NCI-H510A treated with DMSO at 0.1 percent for 48 hours (cell line): Measurements from ENCODE around the gene MEI1.
"Not testable (repeated sequence)": the region's sequence is repeated elsewhere in the genome, so short reads cannot be mapped to it uniquely, and the experiment has no call there.

Experiments
- DNase-seq: peaks from one replicate; lab custom pipeline; 2025; lab: John Stamatoyannopoulos, UW

MEI1 gene, protein sequence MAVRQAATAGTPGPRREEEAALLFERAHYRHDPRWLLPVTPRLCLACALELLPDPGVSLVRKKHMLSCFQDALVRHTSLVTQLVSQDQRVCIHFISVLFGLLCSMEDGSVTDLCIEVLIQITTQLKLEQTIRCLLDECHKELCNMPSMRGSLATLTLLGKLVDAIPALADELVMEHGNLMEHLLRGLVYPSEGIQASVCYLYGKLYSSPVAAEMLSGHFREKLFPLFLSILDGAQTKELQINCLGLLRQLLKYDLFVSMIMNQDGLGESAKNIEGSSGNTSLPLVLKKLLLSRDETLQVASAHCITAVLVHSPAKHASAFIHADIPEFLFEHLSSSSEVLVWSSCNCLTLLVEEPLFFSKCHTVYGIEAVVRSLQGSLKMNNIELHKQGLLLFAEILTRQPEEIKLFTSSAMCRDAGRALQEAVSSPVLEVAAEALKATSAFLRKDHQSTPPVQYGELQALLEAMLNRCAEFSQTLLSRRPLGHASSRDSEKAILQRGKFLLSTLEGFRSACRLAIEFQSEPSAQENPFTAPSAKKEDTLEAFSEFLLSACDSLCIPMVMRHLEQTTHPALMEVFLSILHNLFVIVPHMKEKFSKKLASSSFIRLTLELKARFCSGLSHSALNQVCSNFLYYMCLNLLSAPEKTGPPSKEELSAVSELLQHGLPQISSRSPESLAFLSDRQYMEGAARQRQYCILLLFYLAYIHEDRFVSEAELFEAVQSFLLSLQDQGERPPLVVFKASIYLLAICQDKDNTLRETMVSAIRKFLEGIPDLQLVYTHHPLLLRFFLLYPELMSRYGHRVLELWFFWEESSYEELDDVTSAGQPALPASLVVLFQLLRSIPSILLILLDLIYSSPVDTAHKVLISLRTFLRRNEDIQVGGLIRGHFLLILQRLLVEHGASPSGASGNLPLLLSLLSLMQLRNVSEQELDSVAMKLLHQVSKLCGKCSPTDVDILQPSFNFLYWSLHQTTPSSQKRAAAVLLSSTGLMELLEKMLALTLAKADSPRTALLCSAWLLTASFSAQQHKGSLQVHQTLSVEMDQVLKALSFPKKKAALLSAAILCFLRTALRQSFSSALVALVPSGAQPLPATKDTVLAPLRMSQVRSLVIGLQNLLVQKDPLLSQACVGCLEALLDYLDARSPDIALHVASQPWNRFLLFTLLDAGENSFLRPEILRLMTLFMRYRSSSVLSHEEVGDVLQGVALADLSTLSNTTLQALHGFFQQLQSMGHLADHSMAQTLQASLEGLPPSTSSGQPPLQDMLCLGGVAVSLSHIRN

GRCh38 chr22:41699264-41700107 is at the start of gene MEI1:
Gene MEI1 (plus strand): TSS chr22:41699503. CDS start chr22:41699539, 36 bp downstream.
- no peak for DNase-seq

DNA sequence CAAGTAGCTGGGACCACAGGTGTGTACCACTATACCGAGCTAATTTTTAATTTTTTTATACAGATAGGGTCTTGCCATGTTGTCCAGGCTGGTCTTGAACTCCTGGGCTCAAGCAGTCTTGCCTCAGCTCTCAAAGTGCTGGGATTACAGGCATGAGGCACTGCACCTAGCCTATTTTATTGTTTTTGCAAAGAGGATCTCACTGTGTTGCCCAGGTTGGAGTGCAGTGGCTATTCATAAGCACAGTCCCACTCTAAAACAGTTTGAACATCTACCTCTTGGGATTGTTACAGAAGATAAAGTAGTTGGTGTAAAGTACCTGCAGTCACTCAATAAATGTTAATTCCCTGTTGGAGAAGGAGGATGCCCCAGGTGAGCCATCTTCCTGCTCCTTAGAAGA is 49.1 kb upstream of the MEI1 start:
- no peak for DNase-seq

DNA sequence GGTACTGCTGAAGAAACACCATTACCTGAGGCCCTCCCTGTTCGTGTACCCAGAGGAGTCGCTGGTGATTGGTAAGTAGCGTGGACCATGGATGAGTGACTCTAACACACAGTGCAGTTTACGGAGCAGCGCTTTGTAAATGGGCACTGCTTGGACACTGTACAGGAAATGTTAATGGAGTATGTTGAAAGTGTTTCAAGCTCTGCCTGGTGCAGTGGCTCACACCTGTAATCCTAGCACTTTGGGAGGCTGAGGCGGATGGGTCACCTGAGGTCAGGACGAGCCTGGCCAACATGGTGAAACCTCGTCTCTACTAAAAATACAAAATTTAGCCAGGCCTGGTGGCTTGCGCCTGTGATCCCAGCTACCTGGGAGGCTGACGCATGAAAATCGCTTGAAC is 48.5 kb upstream of the MEI1 start:
- no peak for DNase-seq

GRCh38 chr22:41654322-41654721 is 45.0 kb upstream of the MEI1 start:
- no peak for DNase-seq

DNA sequence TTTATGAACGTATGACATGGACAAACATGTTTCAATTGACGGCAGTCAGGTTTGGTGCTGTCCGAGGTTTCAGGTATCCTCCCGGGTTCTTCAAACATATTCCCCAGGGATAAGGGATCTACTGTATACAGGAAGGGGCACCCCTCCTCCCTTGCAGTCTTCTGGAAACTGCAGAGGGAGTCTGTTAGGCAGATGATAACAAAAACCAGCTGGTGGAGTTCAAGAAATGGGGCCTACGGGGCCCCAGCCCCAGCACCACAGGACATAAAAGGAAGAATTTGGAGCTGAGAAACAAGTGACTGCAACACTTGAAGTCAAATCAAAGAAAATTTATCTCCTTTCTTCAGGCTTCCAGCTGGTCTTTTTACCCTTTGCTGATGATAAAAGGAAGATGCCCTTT is 42.7 kb upstream of the MEI1 start:
- no peak for DNase-seq

DNA sequence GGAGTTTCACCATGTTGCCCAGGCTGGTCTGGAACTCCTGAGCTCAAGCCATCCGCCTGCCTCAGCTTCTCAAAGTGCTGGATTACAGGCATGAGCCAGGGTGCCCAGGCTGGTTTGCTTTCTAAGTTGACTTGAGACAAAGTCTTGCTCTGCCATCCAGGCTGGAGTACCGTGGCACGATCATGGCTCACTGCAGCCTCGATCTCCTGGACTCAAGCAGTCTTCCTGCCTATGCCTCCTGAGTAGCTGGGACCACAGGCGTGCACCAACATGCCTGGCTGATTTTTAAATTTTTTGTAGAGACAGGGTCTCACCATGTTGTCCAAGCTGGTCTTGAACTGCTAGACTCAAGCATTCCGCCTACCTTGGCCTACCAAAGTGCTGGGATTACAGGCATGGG is 41.6 kb upstream of the MEI1 start:
- DNase-seq = no peak

DNA sequence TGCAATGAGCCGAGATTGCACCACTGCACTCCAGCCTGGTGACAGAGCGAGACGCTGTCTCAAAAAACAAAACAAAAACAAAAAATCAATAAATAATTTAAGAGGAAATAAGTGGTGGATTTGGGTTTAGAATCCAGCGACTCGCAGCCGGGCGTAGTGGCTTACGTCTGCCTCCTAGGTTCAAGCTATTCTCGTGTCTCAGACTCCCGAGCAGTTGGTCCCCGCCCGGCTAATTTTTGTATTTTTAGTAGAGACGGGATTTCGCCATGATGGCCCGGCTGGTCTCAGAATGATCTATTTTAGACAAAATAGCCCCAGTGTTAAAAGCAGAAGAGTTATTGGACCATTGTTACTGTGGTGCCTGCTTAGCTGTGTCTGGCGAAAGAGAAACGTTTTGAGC is 40.4 kb upstream of the MEI1 start:
- no peak for DNase-seq

GRCh38 chr22:41659941-41660340 is 39.4 kb upstream of the MEI1 start:
- no peak for DNase-seq

GRCh38 chr22:41660416-41660815 is 38.9 kb upstream of the MEI1 start:
- no peak for DNase-seq

DNA sequence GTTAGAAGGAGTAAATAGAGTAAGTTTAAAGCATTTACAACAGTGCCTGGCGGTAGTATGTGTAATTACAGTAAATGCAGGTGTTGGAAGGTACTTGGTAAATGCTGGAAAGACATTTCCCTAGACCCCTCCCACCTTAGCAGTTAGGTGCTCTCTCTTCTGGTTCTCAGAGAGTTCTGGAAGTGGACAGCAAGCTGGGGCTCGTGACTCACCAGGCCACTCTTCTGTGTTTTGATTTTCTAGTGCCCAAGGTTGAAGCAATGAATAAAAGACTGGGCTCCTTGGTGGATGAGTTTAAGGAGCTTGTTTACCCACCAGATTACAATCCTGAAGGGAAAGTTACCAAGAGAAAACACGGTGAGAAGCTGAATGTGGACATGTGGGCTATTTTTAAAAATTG is 38.2 kb upstream of the MEI1 start:
- no peak for DNase-seq

DNA sequence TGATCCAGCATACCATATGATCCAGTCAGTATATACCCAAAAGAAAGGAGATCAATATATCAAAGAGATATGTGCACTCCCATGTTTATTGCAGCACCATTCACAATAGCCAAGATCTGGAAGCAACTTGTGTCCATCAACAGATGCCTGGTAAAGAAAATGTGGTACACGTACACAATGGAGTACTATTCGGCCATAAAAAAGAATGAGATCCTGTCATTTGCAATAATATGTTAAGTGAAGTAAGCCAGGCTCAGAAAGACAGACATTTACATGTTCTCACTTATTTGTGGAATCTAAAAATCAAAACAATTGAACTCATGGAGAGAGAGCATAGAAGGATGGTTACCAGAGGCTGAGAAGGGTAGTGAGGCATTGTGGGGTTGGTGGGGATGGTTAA is 37.6 kb upstream of the MEI1 start:
- no peak for DNase-seq

- DNase-seq = not testable (repeated sequence)
Observed at GRCh38 chr22:41663594-41663993, 35.7 kb upstream of the MEI1 start.

GRCh38 chr22:41664490-41664889 is 34.8 kb upstream of the MEI1 start:
- no peak for DNase-seq

DNA sequence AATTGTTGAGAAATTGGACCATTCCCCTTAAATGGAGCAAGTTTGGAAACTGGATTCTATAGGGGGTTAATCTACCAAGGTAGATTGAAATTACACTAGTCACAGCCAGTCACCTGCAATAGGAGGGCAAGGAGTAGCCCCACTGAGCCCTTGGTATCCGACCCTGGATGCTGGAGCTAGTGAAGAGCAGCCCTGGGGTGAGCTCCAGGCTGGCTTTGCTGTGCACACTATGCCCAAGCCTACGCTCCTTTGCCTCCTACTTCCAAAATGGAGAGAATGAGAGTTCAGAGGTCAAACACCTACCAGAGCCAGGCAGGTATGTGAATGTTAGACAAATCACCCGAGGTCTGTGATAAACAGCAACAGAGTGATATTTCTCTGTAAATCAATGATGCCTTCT is 34.4 kb upstream of the MEI1 start:
- no peak for DNase-seq

- DNase-seq = no peak
Observed at GRCh38 chr22:41668971-41669911, 30.1 kb upstream of the MEI1 start.

- not testable (repeated sequence) for DNase-seq
Observed at GRCh38 chr22:41672096-41672495, 27.2 kb upstream of the MEI1 start.

GRCh38 chr22:41672780-41673509 is 26.4 kb upstream of the MEI1 start:
- DNase-seq = no peak

- no peak for DNase-seq
Observed at GRCh38 chr22:41674846-41675340, 24.4 kb upstream of the MEI1 start.

- no peak for DNase-seq
Observed at GRCh38 chr22:41676134-41676533, 23.2 kb upstream of the MEI1 start.
